ENCODE measurements around the gene MACF1. TPM values are rescaled to one million over a fixed set of nuclear protein-coding genes. Genes with fewer than 3 reads are reported as not detected.

MACF1 gene
- total RNA-seq, 1 donor from 2014 or later: 461 TPM

- no peak for DNase-seq
Measured at GRCh38 chr1:39354572-39354971, 150.1 kb downstream of the MACF1 start.

DNA sequence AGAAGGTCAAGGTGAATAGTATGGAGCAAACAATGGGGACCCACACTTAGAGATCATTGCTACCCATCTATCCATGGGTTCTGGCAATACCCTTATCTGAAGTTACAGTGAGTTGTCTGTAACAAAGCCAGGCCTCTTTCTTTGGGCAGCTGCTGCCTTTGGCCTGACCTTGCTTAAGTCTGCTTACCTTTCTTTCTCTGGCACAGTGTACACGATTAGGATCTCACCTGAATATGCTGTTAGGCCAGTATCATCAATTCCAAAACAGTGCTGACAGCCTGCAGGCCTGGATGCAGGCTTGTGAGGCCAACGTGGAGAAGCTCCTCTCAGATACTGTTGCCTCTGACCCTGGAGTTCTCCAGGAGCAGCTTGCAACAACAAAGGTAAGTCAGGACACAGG is 154.0 kb downstream of the MACF1 start:
- DNase-seq: no peak

GRCh38 chr1:39359028-39359570 is 154.6 kb downstream of the MACF1 start:
- DNase-seq: peak; percentile 66

DNA sequence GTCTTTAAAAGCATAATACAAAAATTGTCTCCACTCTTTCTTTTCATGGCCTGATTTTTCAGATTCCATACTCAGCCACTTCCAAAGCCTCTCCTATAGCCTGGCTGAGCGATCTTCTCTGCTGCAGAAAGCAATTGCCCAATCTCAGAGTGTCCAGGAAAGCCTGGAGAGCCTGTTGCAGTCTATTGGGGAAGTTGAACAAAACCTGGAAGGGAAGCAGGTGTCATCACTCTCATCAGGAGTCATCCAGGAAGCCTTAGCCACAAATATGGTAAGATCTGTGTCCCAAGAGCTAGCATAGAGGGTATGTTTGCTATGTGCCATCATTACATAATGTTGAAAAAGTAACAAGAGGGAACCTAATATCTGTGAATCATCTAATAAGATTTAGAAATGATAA is 156.2 kb downstream of the MACF1 start:
- DNase-seq: no peak

GRCh38 chr1:39361446-39361845 is 157.0 kb downstream of the MACF1 start:
- no peak for DNase-seq

DNA sequence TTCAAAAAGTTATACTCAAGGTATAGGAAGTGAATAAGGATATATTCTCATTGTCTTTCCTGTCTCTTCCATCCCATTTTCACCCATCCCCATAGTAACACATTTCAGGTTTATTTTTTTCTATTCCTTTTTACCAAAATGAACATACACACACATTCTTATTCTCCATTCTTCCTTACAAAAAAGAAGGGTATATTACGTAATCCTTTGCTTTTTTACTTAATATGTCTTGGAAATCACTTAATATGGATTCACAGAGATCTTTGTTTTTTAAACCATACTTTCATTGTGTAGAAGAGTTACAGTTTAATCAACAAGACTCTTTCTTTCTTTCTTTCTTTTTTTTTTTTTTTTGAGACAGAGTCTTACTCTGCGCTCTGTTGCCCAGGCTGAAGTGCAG is 158.8 kb downstream of the MACF1 start:
- DNase-seq: no peak

GRCh38 chr1:39368045-39368444 is 163.6 kb downstream of the MACF1 start:
- DNase-seq: no peak

DNA sequence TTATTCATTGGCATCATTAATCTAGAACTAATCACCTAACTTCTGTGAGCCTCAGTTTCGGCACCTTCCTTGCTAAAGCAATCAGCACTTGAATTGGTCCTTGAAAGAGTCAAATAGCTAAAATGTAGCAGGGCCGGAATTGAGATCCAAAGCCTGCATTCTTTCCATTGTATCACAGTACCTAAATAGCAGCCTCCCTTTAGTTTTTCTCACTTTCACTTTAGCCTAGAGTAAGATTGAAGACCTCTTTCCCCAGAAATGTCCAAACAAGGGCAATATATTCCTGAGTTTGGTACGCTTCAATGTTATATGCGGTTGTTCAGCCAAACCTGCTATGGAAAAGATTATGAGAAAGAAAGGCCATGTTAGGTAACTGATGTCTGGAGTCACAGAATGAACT is 165.1 kb downstream of the MACF1 start:
- no peak for DNase-seq

DNA sequence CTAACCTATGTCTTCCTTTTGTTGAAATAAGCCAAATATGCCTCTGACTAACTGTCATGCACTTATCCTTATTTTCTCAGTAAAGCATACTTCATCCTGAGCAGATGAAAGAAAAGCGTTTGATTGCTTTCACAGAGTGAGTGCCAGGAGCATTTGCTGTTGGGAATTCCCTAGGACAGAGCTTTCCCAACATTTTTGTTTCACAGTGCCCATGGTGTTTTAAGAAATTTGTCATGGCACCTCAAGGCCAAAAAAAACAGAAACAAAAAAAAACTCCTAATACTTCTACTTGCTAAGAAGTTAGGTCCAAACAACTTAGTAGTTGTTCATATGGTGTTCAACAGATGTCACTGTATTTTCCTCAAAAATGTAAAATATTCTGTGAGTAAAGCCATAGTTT is 166.1 kb downstream of the MACF1 start:
- peak; percentile 29 for DNase-seq

DNA sequence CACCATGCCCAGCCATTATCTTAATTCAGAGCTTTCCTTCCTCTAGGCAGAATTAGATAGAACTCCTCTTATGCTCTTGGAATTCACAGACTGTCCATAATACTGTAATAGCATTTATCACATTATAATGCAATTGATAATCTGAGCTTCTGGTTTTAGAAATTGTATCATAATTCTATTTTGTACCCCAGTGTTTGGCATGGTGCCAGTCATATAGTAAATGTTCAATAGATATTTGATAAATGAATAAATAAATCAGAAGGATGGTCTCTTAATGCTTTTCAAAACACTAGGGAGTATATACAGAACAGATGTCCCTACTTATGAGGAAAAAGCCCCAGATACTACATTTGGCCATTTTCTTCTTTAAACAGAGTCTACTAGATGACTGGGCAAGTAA is 167.6 kb downstream of the MACF1 start:
- no peak for DNase-seq

GRCh38 chr1:39376656-39377055 is 172.2 kb downstream of the MACF1 start:
- no peak for DNase-seq

DNA sequence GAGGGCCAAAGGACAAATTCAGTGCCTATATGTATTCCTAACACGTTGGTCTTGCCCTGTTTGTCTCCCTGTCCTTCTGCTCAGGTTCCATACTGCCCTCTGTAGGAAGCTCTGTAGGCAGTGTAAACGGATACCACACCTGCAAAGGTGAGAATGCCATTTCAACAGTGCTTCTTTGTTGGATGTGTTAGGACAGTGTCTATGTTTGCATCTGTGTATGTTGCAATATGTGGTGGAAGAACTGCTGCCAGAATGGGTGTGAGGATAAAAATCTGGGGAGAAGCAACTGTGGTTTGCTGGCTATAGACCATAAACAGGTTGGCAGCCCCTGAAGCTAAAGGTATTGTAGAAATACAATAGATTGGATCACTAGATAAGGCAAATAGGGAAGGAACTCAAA is 173.9 kb downstream of the MACF1 start:
- DNase-seq: peak; percentile 17

GRCh38 chr1:39379187-39379586 is 174.7 kb downstream of the MACF1 start:
- DNase-seq: no peak

GRCh38 chr1:39380036-39380435 is 175.5 kb downstream of the MACF1 start:
- no peak for DNase-seq

DNA sequence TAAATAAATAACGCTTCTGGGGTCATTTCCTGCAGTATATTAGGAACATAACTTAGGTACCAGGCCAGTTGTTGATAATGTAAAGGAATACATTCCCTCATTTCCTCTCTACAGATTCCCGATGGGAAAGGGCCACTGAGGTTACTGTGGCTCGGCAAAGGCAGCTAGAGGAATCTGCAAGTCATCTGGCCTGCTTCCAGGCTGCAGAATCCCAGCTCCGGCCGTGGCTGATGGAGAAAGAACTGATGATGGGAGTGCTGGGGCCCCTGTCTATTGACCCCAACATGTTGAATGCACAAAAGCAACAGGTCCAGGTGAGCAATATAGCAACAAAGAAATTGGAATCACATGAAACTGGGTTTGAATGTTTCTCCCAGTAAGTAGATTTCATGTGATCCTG is 177.3 kb downstream of the MACF1 start:
- no peak for DNase-seq

- DNase-seq: no peak
Measured at GRCh38 chr1:39384305-39384704, 179.8 kb downstream of the MACF1 start.

DNA sequence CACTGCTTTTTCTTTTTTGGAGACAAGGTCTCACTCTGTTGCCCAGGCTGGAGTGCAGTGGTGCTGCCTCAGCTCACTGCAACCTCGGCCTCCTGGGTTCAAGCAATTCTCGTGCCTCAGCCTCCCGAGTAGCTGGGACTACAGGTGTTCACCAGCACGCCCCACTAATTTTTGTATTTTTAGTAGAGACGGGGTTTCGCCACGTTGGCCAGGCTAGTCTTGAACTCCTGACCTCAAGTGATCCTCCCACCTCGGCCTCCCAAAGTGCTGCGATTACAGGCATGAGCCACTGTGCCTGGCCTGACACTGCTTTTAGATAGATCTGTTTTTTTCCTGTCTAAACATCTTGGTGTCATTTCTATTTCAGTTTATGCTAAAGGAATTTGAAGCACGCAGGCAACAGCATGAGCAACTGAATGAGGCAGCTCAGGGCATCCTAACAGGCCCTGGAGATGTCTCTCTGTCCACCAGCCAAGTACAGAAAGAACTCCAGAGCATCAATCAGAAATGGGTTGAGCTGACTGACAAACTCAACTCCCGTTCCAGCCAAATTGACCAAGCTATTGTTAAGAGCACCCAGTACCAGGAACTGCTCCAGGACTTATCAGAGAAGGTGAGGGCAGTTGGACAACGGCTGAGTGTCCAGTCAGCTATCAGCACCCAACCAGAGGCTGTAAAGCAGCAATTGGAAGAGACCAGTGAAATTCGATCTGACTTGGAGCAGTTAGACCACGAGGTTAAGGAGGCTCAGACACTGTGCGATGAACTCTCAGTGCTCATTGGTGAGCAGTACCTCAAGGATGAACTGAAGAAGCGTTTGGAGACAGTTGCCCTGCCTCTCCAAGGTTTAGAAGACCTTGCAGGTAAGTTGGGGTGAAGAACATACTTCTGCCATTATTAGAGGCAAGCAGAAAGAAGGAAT is 180.8 kb downstream of the MACF1 start:
- no peak for DNase-seq

DNA sequence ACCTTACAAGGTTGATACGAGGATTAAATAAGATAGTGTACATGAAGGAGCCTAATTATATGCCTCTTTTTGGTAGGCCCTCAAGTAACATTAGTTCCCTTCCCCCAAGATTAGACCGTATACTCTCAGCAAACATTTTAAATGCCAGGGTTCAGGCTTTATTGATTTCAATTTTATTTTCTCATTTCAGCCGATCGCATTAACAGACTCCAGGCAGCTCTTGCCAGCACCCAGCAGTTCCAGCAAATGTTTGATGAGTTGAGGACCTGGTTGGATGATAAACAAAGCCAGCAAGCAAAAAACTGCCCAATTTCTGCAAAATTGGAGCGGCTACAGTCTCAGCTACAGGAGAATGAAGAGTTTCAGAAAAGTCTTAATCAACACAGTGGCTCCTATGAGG is 182.5 kb downstream of the MACF1 start:
- no peak for DNase-seq

DNA sequence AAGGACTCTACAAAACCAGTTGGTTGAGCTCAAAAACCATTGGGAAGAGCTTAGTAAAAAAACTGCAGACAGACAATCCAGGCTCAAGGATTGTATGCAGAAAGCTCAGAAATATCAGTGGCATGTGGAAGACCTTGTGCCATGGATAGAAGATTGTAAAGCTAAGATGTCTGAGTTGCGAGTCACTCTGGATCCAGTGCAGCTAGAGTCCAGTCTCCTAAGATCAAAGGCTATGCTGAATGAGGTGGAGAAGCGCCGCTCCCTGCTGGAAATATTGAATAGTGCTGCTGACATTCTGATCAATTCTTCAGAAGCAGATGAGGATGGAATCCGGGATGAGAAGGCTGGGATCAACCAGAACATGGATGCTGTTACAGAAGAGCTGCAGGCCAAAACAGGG is 183.0 kb downstream of the MACF1 start:
- DNase-seq: no peak

- DNase-seq: peak; percentile 79
Measured at GRCh38 chr1:39391691-39392679, 187.5 kb downstream of the MACF1 start.

DNA sequence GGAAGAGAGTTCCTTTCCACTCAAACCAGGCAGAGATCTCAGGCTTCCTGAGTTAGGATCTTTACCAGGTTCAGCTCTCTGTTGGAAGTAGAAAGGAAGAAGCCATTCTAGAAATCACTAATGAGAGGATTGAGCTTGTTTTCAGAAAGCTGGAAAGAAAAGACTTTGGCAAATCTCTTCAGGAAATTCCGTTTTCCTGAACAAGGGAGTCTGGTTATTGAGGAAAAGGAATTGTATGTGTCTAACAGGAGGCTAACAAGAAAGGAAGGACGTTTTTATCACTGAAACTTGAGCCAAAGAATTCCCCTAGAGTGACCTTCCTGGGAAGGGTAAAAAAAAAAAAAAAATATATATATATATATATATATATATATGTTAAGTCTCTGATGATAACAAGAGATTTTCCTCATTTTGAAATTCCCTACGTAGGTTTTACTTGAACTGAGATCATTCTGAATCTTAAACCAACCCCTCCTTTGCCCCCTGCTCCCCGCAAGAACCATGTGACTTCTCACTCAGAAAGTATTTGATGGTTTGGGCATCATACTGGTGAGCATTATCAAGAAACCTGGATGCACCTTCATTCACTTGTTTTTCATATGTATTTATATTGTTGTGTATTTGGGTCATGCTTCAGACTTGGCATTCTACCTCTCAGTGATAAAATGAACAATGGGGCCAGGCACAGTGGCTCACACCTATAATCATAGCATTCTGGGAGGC is 188.5 kb downstream of the MACF1 start:
- DNase-seq: peak; percentile 8

DNA sequence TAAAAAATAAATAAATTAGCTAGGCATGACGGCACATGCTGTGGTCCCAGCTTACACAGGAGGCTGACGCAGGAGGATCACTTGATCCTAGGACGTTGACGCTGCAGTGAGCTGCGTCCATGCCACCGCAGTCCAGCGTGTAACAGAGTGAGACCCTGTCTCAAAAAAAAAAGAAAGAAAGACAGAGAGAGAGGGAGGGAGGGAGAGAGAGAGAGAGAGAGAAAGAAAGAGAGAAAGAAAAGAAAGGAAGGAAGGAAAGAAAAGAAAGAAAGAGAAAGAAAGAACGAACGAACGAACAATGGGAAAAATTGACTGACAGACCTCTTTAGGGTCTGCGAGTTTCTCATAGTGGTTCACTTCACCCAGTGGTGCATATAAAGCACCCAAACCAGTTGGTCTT is 189.2 kb downstream of the MACF1 start:
- DNase-seq: no peak

Data from tongue (tissue), 2 donors.